GM18502 (cell line): ENCODE results near the gene ACAP1.
"Not testable (repeated sequence)": the region's sequence is repeated elsewhere in the genome, so short reads cannot be mapped to it uniquely, and the experiment has no call there.

ENCODE experiments used
- ATAC-seq: cut with Tn5 transposase; IDR thresholded peaks from one replicate; pipeline ENCODE4 v1.9.1; 2021; ENCODE audit warnings: mild to moderate bottlenecking; ENCODE audit not compliant: unreplicated experiment, poor library complexity

ACAP1 gene

DNA sequence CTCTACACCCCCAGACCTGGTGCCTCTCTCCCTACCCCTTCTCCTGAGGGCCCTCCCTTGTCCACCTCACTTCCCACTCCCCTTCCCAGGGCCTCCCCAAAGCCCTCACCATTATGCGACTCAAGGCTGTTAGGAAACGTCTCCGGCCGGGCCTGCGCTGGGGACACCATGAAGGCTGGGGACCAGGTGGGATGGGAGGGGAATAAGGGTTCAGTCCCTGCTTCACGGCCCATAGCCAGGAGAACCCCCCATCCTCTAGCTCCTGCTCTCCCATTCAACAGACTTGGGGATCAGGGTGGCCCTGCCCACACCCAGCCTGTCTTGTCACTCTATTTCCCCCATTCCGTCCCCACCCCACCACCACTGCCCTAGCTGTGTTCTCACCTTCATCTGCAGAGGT, 9.3 kb upstream of the ACAP1 start:
- ATAC-seq, result no peak

DNA sequence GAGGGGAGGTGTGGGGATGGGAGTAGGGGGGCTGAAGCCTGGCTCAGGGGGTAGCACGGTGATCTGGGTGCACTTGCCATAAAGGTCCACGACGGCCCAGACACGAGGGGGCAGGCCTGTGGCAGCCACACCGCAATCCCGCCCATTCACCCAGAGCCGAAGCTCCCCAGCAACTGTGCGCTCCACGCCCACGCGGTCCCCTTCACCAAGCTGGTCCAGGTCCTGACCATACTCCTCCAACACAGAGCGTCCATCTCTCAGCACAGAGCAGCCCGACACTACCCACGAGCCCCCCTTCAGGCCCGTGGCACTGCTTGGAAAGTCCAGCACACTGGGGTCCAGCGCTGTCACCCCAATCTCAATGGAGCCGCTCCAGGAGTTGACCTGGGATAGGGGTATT, 8.8 kb upstream of the ACAP1 start:
- no peak for ATAC-seq

DNA sequence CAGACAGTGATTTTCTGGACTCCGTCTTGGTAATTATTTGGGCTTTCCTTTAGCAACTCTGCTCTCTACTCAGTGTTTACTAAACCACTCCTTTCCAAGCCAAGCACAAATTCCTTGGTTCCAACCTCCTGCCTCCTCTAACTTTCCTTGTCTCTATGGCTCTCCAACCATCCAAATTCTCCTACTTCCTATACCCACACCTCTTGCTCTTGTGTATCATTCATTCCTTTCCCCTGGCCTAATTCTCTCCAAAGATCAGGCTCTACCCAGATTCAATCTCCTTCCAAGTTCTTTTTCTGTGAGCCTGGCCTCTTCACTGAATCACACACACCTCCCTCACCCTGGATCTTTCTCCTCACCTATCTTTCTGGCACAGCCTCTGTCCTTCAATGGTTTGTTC, 8.3 kb upstream of the ACAP1 start:
- ATAC-seq, result no peak

DNA sequence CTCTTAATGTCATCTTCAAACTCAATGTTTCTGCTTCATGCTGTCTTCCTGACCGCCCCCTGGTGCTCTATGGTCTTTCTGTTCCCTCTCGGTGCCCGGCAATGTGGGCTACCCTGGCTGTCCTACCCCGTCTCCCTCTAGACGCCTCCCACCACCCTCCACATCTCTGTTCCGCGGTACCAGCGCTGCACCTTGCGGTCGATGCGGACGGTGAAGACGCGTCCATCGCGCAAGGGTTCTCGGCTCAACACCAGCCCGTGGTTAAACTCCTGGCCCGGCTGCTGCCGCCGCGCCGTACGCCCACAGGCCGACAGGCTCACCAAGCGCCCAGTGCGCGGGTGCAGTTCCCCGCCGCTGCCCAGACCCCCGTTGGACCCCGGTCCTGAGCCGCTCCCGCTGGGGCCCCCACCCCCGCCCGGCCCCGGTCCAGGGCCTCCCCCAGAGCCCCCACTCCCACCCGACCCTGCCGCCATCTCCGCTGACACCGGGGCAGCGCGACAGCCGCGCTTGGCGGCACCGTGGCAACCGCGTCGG, 7.4 kb upstream of the ACAP1 start, which contains the start of gene NEURL4:
Gene NEURL4, minus strand, starts transcription at position 496 of the 534 bp plus-strand sequence. Its CDS starts 23 bp downstream, at position 473.
- peak; percentile 9 for ATAC-seq

DNA sequence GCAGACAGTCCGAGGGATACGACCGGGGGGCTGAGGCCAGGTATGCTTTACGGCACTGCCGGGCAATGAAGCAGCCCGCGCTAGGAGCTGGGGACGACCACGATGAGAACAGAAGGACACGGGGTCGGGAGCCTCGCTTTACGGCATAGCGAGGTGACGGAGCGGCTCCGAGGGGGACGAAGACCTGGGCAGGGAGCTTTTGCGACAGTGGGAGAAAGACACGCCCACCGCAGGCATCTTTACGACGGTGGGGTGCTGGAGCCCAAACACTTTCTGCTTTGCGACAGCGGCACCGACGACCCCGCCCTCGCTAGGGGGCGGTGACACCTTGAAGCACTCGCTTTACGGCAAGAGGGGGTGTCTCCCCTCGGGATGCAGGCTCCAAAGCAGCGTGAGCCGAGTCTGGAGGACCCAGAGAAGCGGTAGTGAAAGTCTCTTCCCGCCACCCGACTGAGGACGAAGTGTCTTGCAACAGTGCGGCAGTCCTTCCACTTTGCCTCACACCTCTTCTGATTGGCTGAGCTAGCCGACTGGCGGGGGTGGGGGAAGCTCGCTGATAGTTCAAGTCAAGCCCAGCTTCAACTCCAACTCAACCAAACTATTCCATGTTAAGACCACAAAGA, 6.8 kb upstream of the ACAP1 start:
- peak; percentile 61 for ATAC-seq

DNA sequence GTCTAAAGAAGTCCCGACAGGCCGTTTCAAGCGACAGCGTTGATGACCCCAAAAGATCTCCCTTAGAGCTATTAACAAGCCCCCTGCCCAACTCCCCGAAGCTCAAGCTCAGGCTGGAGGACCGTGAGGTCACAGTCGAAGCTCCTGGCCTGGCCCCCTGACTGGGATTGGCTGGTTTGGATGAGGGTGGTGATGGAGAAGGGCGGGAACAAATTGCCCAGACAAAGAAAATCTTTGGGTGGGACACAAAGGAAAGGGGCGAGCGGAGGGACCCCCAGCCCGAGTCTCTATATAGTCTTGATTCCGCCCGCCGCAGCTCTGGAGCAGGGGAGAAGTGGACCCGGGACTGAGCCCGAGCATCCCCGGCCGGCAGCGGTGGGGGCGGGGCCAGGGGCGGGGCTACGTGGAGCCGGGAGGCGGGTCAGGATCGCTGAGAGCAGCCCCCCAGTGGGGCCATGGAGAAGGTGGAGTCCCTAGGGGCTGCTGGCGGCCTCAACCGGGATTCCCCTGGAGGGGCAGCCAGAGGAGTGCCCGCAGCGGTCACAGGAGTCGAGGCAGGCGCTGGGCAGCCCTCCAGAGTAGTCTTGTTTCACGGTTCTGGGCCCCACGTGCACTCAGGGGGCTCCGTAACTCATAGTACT, 6.2 kb upstream of the ACAP1 start:
- peak; percentile 53 for ATAC-seq

DNA sequence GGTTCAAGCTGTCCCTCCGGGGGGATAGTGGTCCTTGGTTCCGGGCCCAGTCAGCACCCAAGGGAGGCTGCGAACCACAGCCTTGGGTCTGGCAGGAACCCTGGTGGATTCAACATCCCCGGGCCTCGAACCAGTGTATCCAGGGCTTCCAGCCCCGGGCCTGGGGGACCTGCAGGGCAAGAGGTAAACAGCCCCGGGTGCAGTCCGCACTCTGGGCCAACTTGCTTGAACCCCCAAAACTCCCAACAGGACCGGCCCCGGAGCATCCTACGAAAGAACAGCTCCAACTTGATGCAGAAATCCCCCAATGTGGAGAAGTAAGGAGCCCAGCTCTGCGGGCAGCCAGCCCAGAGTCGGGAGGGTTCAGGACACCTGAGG, 5.7 kb upstream of the ACAP1 start:
- ATAC-seq, result no peak

GRCh38 chr17:7332111-7332510, 4.2 kb upstream of the ACAP1 start:
- no peak for ATAC-seq

- not testable (repeated sequence) for ATAC-seq
These were observed 3.7 kb upstream of the ACAP1 start for GRCh38 chr17:7332600-7333069.

DNA sequence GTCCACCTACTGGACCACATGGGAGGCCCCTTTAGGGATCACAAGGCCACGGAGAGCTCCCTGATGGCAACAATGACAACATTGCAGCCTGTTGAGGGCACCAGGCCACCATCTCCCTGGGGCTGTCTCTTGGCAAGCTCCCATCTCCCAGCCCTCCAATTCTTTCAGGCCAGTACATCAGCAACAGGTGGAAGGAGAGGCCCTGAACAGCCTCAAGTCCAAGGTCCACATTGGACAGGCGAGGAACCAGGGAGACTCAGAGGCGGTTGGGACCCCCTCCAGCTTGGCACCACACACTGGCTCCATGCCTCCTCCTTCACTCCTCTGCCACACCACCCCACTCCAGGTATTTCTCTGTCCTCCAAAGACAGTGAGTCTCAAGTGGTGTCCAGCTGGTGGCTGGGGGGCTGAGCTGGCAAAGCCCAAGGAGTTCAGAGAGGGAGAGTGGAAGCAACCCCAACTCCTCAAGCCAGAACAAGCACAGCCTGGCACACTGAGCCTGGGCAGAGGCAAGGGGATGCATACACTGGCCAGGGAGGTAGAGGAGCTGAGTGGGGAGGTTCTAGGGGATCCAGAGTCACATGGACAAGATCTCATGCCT, 1.3 kb upstream of the ACAP1 start:
- no peak for ATAC-seq

GRCh38 chr17:7335765-7336164, 564 bp upstream of the ACAP1 start:
- ATAC-seq, result not testable (repeated sequence)

- ATAC-seq, result not testable (repeated sequence)
These were observed 1.3 kb downstream of the ACAP1 start for GRCh38 chr17:7337600-7337999.

DNA sequence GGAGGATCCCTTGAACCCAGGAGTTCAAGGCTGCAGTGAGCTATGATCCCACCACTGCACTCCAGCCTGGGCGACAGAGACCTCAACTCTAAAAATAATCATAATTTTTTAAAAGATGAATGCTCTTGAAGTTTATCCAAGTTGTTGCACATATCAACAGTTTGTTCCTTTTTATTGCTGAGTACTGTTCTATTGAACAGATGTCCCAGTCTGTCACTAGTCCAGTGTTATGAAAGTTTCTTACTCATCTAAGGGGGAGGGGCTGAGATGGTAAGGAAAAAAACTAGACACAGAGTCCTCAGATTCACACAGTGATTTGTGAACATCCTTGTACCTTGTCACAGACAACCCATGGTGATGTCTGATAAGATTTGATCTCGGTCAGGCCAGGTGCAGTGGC, 3.9 kb downstream of the ACAP1 start:
- ATAC-seq, result no peak

- ATAC-seq, result no peak
These were observed 5.5 kb downstream of the ACAP1 start for GRCh38 chr17:7341842-7342241.

- ATAC-seq, result no peak
These were observed 6.9 kb downstream of the ACAP1 start for GRCh38 chr17:7343250-7343649.

DNA sequence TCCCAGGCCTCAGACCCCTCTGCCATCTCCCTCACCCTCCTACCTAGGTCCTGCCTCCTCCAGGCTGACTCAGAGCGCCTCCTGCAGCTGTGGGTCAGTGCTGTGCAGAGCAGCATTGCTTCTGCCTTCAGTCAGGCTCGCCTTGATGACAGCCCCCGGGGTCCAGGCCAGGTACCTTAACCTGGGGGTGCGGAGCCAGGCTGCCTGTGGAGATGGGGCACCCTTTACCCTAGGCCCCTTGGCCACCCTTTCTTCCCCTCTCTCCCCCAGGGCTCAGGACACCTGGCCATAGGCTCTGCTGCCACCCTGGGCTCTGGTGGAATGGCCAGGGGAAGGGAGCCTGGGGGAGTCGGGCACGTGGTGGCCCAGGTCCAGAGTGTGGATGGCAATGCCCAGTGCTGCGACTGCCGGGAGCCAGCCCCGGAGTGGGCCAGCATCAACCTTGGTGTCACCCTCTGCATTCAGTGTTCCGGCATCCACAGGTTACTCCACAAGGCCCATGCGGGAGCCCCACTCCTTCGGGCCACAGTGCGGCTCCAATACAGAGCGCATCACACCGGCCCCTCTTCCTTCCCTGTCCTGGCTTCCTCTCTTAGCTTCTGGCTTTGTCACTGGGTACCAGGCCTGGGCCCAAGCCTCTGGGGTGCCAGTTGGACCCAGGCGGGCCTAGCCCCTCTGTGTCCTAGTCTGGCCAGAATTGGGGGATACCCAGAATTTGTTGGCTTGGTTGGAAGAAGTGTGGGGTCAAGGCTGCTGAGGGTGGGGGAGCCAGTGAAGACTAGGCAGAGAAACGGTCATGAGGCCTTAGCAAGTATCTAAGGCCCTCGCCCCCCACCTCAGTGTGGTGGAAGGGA, 10.7 kb downstream of the ACAP1 start:
- ATAC-seq, result no peak

GRCh38 chr17:7347630-7348477, 11.5 kb downstream of the ACAP1 start:
- ATAC-seq, result no peak

GRCh38 chr17:7348478-7349242, 12.3 kb downstream of the ACAP1 start:
- no peak for ATAC-seq
